T-helper 9 cell (primary cell): ENCODE measurements around the gene PHC1.
A peak's percentile ranks its signal among the peaks of the same experiment; 100 is the strongest.
"Not testable (repeated sequence)": the region's sequence is repeated elsewhere in the genome, so short reads cannot be mapped to it uniquely, and the experiment has no call there.

ENCODE experiments used
- DNase-seq: peaks from one replicate; pipeline ENCODE4 v3.0.0-alpha.2; 2020
- total RNA-seq, 2 donors: gene quantifications; one replicate each; lab custom pipeline; 2026; lab: John Stamatoyannopoulos, UW

PHC1 gene
- total RNA-seq = 18.4 to 27.3 reads per million in 2 donors

DNA sequence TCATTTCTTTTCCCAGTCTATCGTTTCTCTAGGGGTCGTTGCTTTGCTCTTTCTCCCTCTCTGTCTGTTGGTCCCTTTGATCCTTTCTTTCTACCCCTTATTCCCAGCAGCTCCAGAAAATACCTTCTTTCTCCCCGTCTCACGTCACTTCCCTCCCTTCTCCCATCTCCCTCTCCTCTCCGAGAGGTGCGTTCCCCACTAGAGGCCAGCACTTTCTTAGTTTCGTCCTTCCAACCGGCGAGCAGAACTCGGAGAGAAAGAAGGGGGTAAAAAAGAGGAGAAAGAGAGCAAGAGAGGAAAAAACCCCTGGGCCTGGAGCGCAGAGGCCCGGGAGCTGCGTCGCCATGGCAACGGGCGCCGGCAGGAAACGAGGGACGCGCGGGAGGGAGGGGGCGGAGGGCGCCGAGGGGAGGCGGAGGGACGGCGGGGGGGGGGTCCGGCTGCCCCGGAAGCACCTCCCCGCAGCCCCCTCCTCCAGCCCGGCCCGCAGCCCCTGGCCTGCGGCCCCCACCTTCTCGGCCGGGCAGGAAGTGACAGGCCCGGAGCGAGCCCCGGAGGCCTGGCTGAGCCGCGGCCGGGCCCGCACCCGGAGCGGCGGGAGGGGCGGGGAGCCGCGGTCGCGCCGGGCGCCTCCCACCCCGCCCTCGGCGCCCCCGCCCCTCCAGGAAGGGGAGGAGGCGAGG is at the start of gene PHC1:
Gene PHC1 (plus strand): TSS at position 477 of the 683 bp plus-strand sequence. CDS start 3,169 bp downstream, outside the sequence.
- peak; percentile 79 for DNase-seq

GRCh38 chr12:8866429-8866828 is 47.9 kb upstream of the PHC1 start:
- DNase-seq = no peak

GRCh38 chr12:8867009-8867408 is 47.3 kb upstream of the PHC1 start:
- DNase-seq = no peak

GRCh38 chr12:8867786-8868185 is 46.5 kb upstream of the PHC1 start:
- no peak for DNase-seq

DNA sequence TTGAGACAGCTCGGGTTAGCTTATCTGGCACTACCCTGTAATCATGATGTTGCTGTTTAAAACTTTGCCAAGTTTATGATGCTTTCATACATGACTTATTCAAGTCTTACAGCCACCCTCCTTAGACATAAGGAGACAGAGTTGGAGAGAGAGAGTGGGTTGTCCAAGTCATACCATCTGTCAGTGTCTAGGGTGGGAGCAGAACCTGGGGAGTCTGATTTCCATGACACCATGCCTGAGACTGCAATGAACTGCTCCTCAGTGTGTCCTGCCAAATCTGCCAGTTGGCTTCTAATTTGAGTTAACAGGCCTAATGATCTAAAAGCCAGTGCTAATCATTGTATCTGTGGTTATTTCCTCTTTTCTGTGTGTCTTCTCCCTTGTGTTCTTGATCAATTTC is 43.7 kb upstream of the PHC1 start:
- DNase-seq = no peak

DNA sequence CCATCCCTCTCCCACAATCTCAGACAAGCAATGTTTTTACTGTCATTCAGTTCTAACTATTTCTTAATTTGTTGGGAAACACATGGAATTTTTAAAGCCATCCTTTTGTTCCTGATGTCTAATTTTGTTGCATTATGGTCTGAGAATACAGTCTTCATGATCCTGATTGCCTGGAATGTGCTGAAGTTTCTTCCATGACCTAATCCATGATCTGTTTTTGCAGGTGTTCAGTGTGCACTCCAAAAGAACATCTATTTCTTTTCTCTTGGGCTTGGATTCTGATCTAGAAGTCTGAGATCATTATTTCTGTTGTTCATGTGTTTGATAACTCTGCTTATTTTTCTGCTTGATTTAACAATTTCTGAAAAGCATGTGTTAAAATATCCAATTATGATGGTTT is 43.2 kb upstream of the PHC1 start:
- no peak for DNase-seq

DNA sequence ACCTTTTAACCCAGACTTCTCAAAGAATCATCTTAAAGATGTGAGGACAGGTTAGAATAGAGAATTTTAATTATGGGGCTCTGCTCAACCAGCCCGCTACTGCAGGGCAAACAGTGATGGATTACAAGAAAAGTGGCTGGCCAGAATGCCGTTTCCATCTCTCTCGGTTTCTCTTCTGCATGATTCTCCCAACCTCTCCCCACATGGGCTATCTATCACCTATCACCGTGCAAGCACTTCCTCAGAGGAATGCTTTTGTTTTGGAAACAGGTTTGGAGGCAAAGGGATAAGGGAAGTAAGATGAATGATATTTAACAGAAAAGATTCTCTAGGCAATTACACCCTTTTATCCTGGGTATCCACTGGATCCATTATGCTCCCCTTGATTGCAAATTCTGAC is 37.4 kb upstream of the PHC1 start:
- DNase-seq = no peak

GRCh38 chr12:8886502-8887284 is 27.6 kb upstream of the PHC1 start:
- no peak for DNase-seq

- no peak for DNase-seq
These were observed 27.0 kb upstream of the PHC1 start for GRCh38 chr12:8887285-8887715.

GRCh38 chr12:8890313-8891085 is 23.8 kb upstream of the PHC1 start:
- DNase-seq = peak; percentile 59

GRCh38 chr12:8891976-8892375 is 22.3 kb upstream of the PHC1 start:
- no peak for DNase-seq

DNA sequence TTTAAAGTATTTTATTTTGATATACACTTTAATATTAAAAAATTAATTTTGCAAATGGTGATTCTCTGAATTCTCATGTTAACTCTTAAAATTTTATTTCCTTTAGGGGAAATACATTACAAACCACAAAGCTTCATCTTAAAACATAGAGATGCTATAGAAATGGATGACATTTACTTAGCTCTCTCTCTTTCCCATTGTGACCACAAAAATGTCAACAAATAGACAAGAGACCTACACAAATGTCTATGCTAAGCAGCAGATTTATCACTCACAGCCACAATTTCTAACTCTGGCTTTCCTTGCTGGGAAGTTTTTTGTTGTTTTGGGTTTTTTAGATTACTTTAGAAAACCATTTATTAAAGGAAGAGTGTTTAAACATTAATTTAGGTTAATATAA is 19.9 kb upstream of the PHC1 start:
- DNase-seq = no peak

DNA sequence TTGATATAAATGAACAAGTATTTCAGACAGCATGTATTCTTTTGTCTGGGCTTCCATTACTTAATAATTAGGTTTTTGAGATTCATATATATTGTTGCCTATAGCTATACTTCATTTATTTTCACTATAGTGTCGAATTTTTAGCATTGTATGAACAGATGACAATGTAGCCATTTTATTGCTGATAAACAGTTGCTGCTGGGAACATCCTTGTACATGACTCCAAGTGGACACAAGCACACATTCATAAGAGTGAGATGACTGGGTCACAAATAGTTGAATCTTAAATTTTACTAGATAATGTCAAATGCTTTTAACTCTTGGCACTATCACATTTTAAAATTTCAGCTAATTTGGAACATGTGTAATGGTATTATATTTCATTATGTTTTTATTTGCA is 19.3 kb upstream of the PHC1 start:
- DNase-seq = no peak

GRCh38 chr12:8897081-8897480 is 17.2 kb upstream of the PHC1 start:
- DNase-seq = no peak

- no peak for DNase-seq
These were observed 14.5 kb upstream of the PHC1 start for GRCh38 chr12:8899830-8900229.

- DNase-seq = not testable (repeated sequence)
These were observed 11.6 kb upstream of the PHC1 start for GRCh38 chr12:8902703-8903102.

- DNase-seq = no peak
These were observed 10.7 kb upstream of the PHC1 start for GRCh38 chr12:8903646-8904045.

- no peak for DNase-seq
These were observed 9.6 kb upstream of the PHC1 start for GRCh38 chr12:8904665-8905064.

DNA sequence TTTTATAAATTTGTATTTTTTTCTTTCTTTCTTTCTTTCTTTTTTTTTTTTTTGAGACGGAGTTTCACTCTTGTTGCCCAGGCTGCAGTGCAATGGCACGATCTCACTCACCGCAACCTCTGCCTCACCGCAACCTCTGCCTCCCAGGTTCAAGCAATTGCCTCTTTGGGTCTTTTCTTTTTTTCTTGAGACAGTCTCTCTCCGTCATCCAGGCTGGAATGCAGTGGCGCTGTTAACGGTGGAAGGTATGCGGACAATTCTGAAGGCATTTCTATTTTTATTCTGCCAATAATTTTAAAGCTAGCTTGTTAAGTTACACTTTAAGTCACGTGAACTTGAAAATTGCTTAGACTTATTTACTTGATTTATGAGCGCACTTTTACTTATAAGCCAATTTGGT is 8.8 kb upstream of the PHC1 start:
- DNase-seq = no peak

DNA sequence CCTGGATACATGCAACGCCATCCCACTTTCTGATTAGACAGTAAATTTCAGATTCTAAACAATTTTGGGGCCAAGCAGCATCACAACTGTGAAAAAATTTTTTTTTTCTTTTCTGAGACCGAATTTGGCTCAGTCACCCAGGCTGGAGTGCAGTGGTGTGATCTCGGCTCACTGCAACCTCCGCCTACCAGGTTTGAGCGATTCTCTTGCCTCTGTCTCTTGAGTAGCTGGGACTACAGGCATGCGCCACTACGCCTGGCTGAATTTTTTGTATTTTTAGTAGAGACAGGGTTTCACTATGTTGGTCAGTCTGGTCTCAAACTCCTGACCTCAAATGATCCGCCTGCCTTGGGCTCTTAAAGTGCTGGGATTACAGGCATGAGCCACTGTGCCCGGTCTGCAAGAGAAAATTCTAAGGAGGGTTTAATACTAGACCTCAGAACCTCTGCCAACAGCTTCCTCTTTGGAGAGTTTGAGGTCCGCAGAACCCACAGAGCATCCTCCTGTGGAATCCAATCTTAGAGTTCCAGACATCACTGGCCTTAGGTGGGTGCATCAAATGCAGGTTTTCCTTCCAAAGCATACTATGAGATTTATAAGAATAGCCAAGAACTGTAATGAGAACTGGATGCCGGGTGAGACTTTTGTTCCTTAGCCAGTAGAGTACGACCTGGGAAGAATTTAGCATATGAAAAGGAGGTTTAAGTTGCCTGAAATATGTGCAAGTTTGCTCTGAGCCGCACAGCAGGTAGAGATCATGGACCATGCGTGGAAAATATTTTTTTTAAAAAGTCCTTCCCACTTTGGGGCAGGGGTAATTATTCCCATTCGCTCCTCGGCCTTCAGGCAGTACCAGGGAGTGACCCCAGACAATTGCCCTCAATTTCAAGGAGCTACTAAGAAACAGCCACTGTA is 7.8 kb upstream of the PHC1 start:
- no peak for DNase-seq

DNA sequence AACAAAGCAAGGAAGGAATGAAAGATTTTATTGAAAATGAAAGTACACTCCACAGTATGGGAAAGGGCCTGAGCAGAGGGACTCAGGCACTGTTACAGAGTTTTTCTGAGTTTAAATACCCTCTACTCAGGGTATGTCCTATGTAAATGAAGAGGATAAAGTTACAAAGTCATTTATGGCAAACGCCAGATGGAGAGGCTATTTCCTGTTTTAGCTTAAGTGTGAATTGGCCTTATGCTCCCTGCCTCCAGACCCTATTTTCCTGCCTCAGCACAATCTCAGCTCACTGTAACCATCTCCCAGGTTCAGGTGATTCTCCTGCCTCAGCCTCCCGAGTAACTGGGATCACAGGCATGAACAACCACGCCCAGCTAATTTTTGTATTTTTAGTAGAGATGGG is 6.8 kb upstream of the PHC1 start:
- no peak for DNase-seq

GRCh38 chr12:8909752-8910151 is 4.6 kb upstream of the PHC1 start:
- no peak for DNase-seq
